Gastroesophageal sphincter (tissue), 4 donors: ENCODE results near the gene NDUFS6. TPM values are rescaled to one million over a fixed set of nuclear protein-coding genes. Genes with fewer than 3 reads are reported as not detected.
"Not testable (repeated sequence)": the region's sequence is repeated elsewhere in the genome, so short reads cannot be mapped to it uniquely, and the experiment has no call there.

Experiments used
- ATAC-seq: fragments of 150-250 bp; one replicate; pipeline ENCODE4 v1.9.1; 2016; ENCODE audit warnings: mild to moderate bottlenecking, moderate library complexity
- H3K27ac ChIP-seq, 4 donors: fragments of 200-600 bp; sonication (generic) in 3 of 4; 1 replicate in 3 of 4; 2 replicates in 1 of 4; pipeline ENCODE4 v1.5.1; 2016 to 2019
- H3K27me3 ChIP-seq: fragments of 200-600 bp; sonication (generic); one replicate; pipeline ENCODE4 v1.5.1; 2019
- H3K36me3 ChIP-seq, 2 donors: fragments of 200-600 bp; sonication (generic); one replicate each; pipeline ENCODE4 v1.5.1; 2019; ENCODE audit warnings: control low read depth in 1 of 2
- H3K4me1 ChIP-seq, 3 donors: fragments of 200-600 bp; sonication (generic); 1 replicate in 2 of 3; 2 replicates in 1 of 3; pipeline ENCODE4 v1.5.1; 2016 to 2019; ENCODE audit warnings: control low read depth in 2 of 3
- H3K4me3 ChIP-seq, 2 donors: fragments of 200-600 bp; sonication (generic); one replicate each; pipeline ENCODE4 v1.5.1; 2019; ENCODE audit warnings: mild to moderate bottlenecking in 1 of 2, moderate library complexity in 1 of 2
- H3K9me3 ChIP-seq, 3 donors: fragments of 200-600 bp; sonication (generic); one replicate each; pipeline ENCODE4 v1.5.1; 2017 to 2019; ENCODE audit warnings: control low read depth in 2 of 3
- CTCF ChIP-seq, 4 experiments: fragments of 200-600 bp in 2 of 4; fragments of 450-650 bp in 2 of 4; sonication (generic) in 1 of 4; IDR thresholded peaks; one replicate each; pipeline ENCODE4 v1.5.1; 2017 to 2019; ENCODE audit warnings: antibody characterized with exemption in 4 of 4, mild to moderate bottlenecking in 2 of 4, moderate library complexity in 2 of 4
- EP300 ChIP-seq: sonication (generic); formaldehyde crosslinking; IDR thresholded peaks from one replicate; pipeline ENCODE4 v1.6.1; 2017; ENCODE audit warnings: antibody characterized with exemption, mild to moderate bottlenecking
- POLR2A ChIP-seq, 2 donors: fragments of 450-650 bp; IDR thresholded peaks; one replicate each; pipeline ENCODE4 v1.6.1; 2017; ENCODE audit warnings: antibody characterized with exemption in 2 of 2, mild to moderate bottlenecking in 2 of 2, moderate library complexity in 1 of 2
- POLR2AphosphoS5 ChIP-seq: sonication (generic); formaldehyde crosslinking; IDR thresholded peaks from one replicate; pipeline ENCODE4 v1.6.1; 2017; ENCODE audit warnings: antibody characterized with exemption
- WGBS, 2 donors: methylation state at CpG; one replicate each; pipeline ENCODE4 v1.1.5; 2018; ENCODE audit warnings: low coverage in 1 of 2; 5-methylcytosine and 5-hydroxymethylcytosine counted together
- total RNA-seq, 4 donors: library from RNA; depleted of rRNA; stranded (reverse); fragments of >200 nt; gene quantifications; one replicate each; pipeline ENCODE4 v1.1.0, GENCODE V29; 2016

The NDUFS6 gene
- total RNA-seq, 4 donors from 2014 or later: 44.6 to 82.9 (median 51.6) TPM

DNA sequence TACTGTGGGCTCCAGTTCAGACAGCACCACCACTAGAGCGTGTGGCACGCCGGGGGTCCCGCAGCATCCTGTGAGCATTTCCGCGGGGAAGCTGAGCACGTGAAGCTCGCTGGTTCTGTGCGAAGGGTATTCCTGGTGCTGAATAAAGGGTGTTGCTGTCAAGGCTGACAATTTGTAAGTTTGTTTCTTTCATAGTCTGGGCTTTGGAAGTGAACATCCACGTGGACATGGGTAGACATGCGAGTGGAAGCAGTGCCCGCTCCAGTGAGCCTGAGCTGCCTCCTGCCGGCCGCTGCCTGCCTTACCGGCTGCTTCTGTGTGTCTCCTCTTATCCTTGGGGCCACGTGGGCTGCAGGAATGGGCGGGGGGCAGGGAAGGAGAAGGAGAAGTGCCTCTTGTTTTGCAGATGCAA lies 14.7 kb downstream of the NDUFS6 start:
- no peak overlapping the region for H3K27ac ChIP-seq
- H3K4me3 ChIP-seq: no peak overlapping the region
- H3K36me3 ChIP-seq: peaks cover 0 to 98% of the 10 kb centered on the region in 2 donors
- H3K9me3 ChIP-seq: no peaks in the 10 kb centered on the region
- TF ChIP-seq EP300 (no peak), POLR2A (IDR thresholded peaks at IDR 0.05) (no peak), CTCF (IDR thresholded peaks at IDR 0.05) (no peak), POLR2AphosphoS5 (no peak)
- H3K27me3 ChIP-seq: no peaks in the 10 kb centered on the region
- no peaks in the 10 kb centered on the region for H3K4me1 ChIP-seq
- no peak for ATAC-seq
- 84 to 89% methylated on average over 10 to 13 of the region's 17 CpGs for WGBS, 2 donors

DNA sequence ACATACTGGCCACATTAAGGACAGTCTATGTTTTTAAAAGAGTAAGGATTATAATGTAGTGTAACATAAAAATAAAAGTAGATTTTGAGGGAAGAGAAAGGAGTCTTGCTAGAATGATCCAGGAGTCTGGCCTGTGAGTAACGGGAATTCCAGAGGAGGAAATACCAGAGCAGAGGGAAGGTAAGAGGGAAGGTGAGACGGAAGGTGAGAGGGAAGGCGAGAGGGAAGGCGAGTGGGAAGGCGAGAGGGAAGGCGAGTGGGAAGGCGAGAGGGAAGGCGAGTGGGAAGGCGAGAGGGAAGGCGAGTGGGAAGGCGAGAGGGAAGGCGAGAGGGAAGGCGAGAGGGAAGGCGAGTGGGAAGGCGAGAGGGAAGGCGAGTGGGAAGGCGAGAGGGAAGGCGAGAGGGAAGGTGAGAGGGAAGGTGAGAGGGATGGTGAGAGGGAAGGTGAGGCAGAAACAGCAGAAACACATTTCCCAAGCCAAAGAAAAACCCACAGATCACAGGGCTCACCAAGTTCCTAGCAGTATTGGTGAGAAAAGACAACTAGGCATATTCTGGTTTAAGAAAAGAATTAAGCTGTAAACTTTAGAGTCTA lies 15.4 kb downstream of the NDUFS6 start:
- H3K4me1 ChIP-seq, ATAC-seq, H3K4me3 ChIP-seq, H3K27ac ChIP-seq, H3K9me3 ChIP-seq, H3K27me3 ChIP-seq: not testable (repeated sequence)
- 90 to 93% methylated on average over 18 of the region's 18 CpGs for WGBS, 2 donors
- peaks cover 0 to 98% of the 10 kb centered on the region in 2 donors for H3K36me3 ChIP-seq

DNA sequence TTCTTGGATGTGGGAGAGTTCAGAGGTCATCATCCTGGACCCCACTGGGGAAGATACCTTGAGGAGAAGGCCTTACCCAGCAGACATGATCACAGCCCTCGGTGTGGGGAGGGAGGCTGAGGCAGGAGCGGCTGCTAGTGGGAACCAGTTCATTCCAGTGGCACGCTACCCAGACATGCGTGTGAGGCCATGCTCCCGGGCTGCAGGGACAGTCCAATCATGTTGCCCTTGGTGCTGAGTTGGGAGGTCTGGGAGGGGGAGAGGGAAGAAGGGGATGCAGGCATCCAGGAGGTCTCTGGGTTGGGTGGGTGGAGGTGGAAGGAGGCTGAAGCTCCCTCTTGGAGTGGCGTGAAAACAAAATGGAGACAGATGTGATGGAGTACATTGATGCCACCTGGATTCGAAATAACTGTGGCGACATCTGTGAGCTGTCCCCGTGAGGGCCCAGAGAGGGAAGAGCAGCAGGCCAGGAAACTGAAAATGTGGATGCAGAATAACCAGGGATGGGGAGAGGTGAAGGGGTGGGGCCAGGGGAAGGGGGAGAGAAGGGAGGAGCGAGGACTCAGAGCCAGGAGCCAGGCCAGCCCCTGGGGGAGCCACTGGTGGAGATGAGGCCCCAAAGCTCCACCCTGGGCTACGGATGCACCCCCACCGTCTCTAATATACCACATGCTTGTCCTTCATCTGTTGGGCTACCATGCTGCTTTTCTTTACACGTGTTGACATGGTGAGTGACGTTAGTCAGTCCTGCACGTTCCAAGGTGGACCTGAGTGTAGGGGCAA lies 16.2 kb downstream of the NDUFS6 start:
- H3K36me3 ChIP-seq: peaks cover 0 to 98% of the 10 kb centered on the region in 2 donors
- no peaks in the 10 kb centered on the region for H3K9me3 ChIP-seq
- H3K27me3 ChIP-seq: no peaks in the 10 kb centered on the region
- H3K4me3 ChIP-seq: no peak overlapping the region
- TF ChIP-seq POLR2A (IDR thresholded peaks at IDR 0.05) (no peak), CTCF (IDR thresholded peaks at IDR 0.05) (no peak), POLR2AphosphoS5 (no peak), EP300 (no peak)
- H3K27ac ChIP-seq: no peak overlapping the region
- no peak for ATAC-seq
- H3K4me1 ChIP-seq: no peaks in the 10 kb centered on the region
- WGBS, 2 donors: 73 to 79% methylated on average over 3 to 11 of the region's 15 CpGs

- H3K4me3 ChIP-seq: no peak overlapping the region
- WGBS, 2 donors: 83 to 100% methylated on average over 2 to 5 of the region's 5 CpGs
- TF ChIP-seq POLR2AphosphoS5 (no peak), CTCF (IDR thresholded peaks at IDR 0.05) (no peak), EP300 (no peak), POLR2A (IDR thresholded peaks at IDR 0.05) (no peak)
- ATAC-seq: no peak
- H3K4me1 ChIP-seq: no peaks in the 10 kb centered on the region
- no peak overlapping the region for H3K27ac ChIP-seq
- H3K27me3 ChIP-seq: no peaks in the 10 kb centered on the region
- H3K36me3 ChIP-seq: peaks cover 0 to 98% of the 10 kb centered on the region in 2 donors
- no peaks in the 10 kb centered on the region for H3K9me3 ChIP-seq
Observed at GRCh38 chr5:1818784-1819183, 17.6 kb downstream of the NDUFS6 start.

- Histone ChIP-seq H3K4me1 (no peaks in the 10 kb centered on the region), H3K9me3 (no peaks in the 10 kb centered on the region)
- TF ChIP-seq CTCF (IDR thresholded peaks at IDR 0.05) (no peak), EP300 (no peak), POLR2AphosphoS5 (no peak), POLR2A (IDR thresholded peaks at IDR 0.05) (no peak)
Observed at GRCh38 chr5:1819458-1819857, 18.3 kb downstream of the NDUFS6 start.

More at GRCh38 chr5:1819458-1819857, 18.3 kb downstream of the NDUFS6 start:
- H3K27ac ChIP-seq: no peak overlapping the region
- H3K4me3 ChIP-seq: no peak overlapping the region
- 62 to 100% methylated on average over 2 of the region's 2 CpGs for WGBS, 2 donors
- H3K36me3 ChIP-seq: peaks cover 0 to 98% of the 10 kb centered on the region in 2 donors
- no peaks in the 10 kb centered on the region for H3K27me3 ChIP-seq
- no peak for ATAC-seq
